H1 (cell line): ENCODE results near the gene FBXO46. TPM values are rescaled to one million over a fixed set of nuclear protein-coding genes. Genes with fewer than 3 reads are reported as not detected.

ENCODE experiments used
- CHD7 ChIP-seq: fragments of 300-600 bp; sonication (generic); IDR thresholded peaks from 2 replicates; pipeline ENCODE4 v1.7.1; 2012; ENCODE audit warnings: low read length, moderate library complexity, mild to moderate bottlenecking, inconsistent platforms; ENCODE audit not compliant: insufficient replicate concordance
- EP300 ChIP-seq, 2 experiments: IDR thresholded peaks; 1 replicate in 1 of 2; 2 replicates in 1 of 2; pipeline ENCODE4 v1.6.1; 2011 to 2012; ENCODE audit warnings: low read depth in 2 of 2, low read length in 2 of 2, mild to moderate bottlenecking in 2 of 2, borderline replicate concordance in 1 of 2, inconsistent platforms in 1 of 2, moderate library complexity in 1 of 2
- NANOG ChIP-seq: IDR thresholded peaks from 2 replicates; pipeline ENCODE4 v1.6.1; 2011; ENCODE audit warnings: low read length, low read depth, mild to moderate bottlenecking, inconsistent platforms; ENCODE audit not compliant: insufficient read depth, poor library complexity, severe bottlenecking
- PHF8 ChIP-seq: fragments of 200-600 bp; sonication (generic); conservative IDR thresholded peaks from 2 replicates; pipeline ENCODE4 v1.7.1; 2012; ENCODE audit warnings: low read depth, mild to moderate bottlenecking, inconsistent platforms, low read length, moderate library complexity
- POLR2AphosphoS5 ChIP-seq: IDR thresholded peaks from 2 replicates; pipeline ENCODE4 v1.6.1; 2011; ENCODE audit warnings: low read depth, low read length
- POU5F1 ChIP-seq: IDR thresholded peaks from 2 replicates; pipeline ENCODE4 v1.6.1; 2011; ENCODE audit warnings: low read depth, mild to moderate bottlenecking, low read length, moderate library complexity
- RXRA ChIP-seq: IDR thresholded peaks from 2 replicates; pipeline ENCODE4 v1.6.1; 2011; ENCODE audit warnings: low read depth, mild to moderate bottlenecking, low read length, moderate library complexity; ENCODE audit not compliant: insufficient read depth
- SP4 ChIP-seq: IDR thresholded peaks from 2 replicates; pipeline ENCODE4 v1.6.1; 2012; ENCODE audit warnings: low read length, inconsistent platforms
- TBP ChIP-seq: IDR thresholded peaks from 2 replicates; pipeline ENCODE4 v1.6.1; 2011; ENCODE audit warnings: low read depth, low read length, improper control_type of control experiment
- ZNF274 ChIP-seq: IDR thresholded peaks from 2 replicates; pipeline ENCODE4 v1.7.0; 2012; ENCODE audit warnings: low read length, borderline replicate concordance; ENCODE audit errors: extremely low read depth
- polyA plus RNA-seq, 7 experiments: library from polyadenylated mRNA; depleted of rRNA in 3 of 7; stranded (reverse) in 5 of 7; unstranded in 2 of 7; fragments of >200 nt in 5 of 7; fragments of 200-250 nt in 2 of 7; gene quantifications; 1 replicate in 5 of 7; 2 replicates in 1 of 7; 4 replicates in 1 of 7; pipeline versions ENCODE4 v1.2.1 to v1.2.3, GENCODE V29; 2011 to 2013; ENCODE audit warnings: missing spikeins in 2 of 7, mixed read lengths in 2 of 7
- total RNA-seq: library from RNA; stranded (reverse); fragmentation: NEBNext Ultra II Directional; extraction: Animal tissue kit (Norgen Biotek cat#: 25700); gene quantifications from 2 replicates; pipeline ENCODE4 v1.2.1, GENCODE V29; 2021

Gene FBXO46
- total and polyA plus RNA-seq, 2 of the 8 experiments (the other 6 are each of a cell fraction or from before 2014, with no cell fraction given): 11.2 to 38.9 TPM

GRCh38 chr19:45693106-45693788, 37.4 kb downstream of the FBXO46 start (continued):
- no peak for TF ChIP-seq CHD7
- no peak for TF ChIP-seq ZNF274
- no peak for TF ChIP-seq SP4
- TF ChIP-seq POLR2AphosphoS5: no peak
- no peak for TF ChIP-seq PHF8
- peak; percentile 47; the same call in 1 of the 2 replicates for TF ChIP-seq TBP
- no peak for TF ChIP-seq NANOG
- no peak for TF ChIP-seq POU5F1
- TF ChIP-seq RXRA: 0 out of 2 replicates have a peak, but pooled peaks have one; percentile 82
- TF ChIP-seq EP300 (IDR thresholded peaks at IDR 0.05; ENCODE audit: borderline replicate concordance in 1 of 2, low read depth in 2 of 2, low read length in 2 of 2): no peak
